Caco-2 (cell line): ENCODE measurements around the gene CDKN2AIP. TPM values are rescaled to one million over a fixed set of nuclear protein-coding genes. Genes with fewer than 3 reads are reported as not detected.

Experiments
- BruUV-seq: library from RNA; stranded (reverse); fragments of 400-500 nt; replicated peaks from 2 replicates; lab custom pipeline; 2021; lab: Mats Ljungman, UMichigan
- CTCF ChIA-PET: fragments of 300-600 bp; sonication (Branson Sonifier 250); formaldehyde crosslinking; loops from one replicate; lab custom pipeline; 2022; ENCODE audit warnings: antibody characterized with exemption; lab: Charles Lee
- POLR2A ChIA-PET: fragments of 300-600 bp; sonication (Branson Sonifier 250); formaldehyde crosslinking; loops from one replicate; lab custom pipeline; 2022; ENCODE audit warnings: antibody characterized with exemption; lab: Charles Lee
- DNase-seq, 2 experiments: peaks; one replicate each; pipeline versions ENCODE4 v3.0.0 to v3.0.0-alpha.2; 2020 to 2022
- H3K27me3 ChIP-seq: replicated peaks from 2 replicates; pipeline ENCODE4 v1.6.0; 2011; ENCODE audit warnings: low read length; ENCODE audit not compliant: control insufficient read depth, insufficient read depth
- H3K36me3 ChIP-seq: 2 replicates; pipeline ENCODE4 v1.5.1; 2011; ENCODE audit warnings: low read length; ENCODE audit not compliant: control insufficient read depth, insufficient read depth
- H3K4me1 ChIP-seq: fragments of 250-450 bp; sonication (Bioruptor Pico); 2 replicates; pipeline ENCODE4 v1.5.1; 2020; ENCODE audit warnings: mild to moderate bottlenecking
- H3K4me3 ChIP-seq: 2 replicates; pipeline ENCODE4 v1.5.1; 2011; ENCODE audit warnings: low read depth, mild to moderate bottlenecking, control low read depth, low read length
- H3K9me3 ChIP-seq: fragments of 250-450 bp; sonication (Bioruptor Pico); 2 replicates; pipeline ENCODE4 v1.5.1; 2020; ENCODE audit warnings: mild to moderate bottlenecking, moderate library complexity
- H3K27ac Mint-ChIP-seq: one replicate; pipeline ENCODE4 v1.8.0; 2022; ENCODE audit warnings: mixed read lengths; ENCODE audit not compliant: unreplicated experiment
- H3K27me3 Mint-ChIP-seq: one replicate; pipeline ENCODE4 v1.8.0; 2022; ENCODE audit warnings: mixed read lengths; ENCODE audit not compliant: insufficient read depth, unreplicated experiment
- H3K36me3 Mint-ChIP-seq: one replicate; pipeline ENCODE4 v1.8.0; 2022; ENCODE audit warnings: mild to moderate bottlenecking, mixed read lengths; ENCODE audit not compliant: insufficient read depth, unreplicated experiment
- H3K4me1 Mint-ChIP-seq: one replicate; pipeline ENCODE4 v1.8.0; 2022; ENCODE audit warnings: low read depth, mixed read lengths; ENCODE audit not compliant: unreplicated experiment
- H3K4me3 Mint-ChIP-seq: one replicate; pipeline ENCODE4 v1.8.0; 2022; ENCODE audit warnings: mild to moderate bottlenecking, moderate library complexity, mixed read lengths; ENCODE audit not compliant: unreplicated experiment
- H3K9me3 Mint-ChIP-seq: one replicate; pipeline ENCODE4 v1.8.0; 2022; ENCODE audit warnings: mixed read lengths; ENCODE audit not compliant: unreplicated experiment
- intact Hi-C: fragments of 100-400 bp; cut with micrococcal nuclease; formaldehyde crosslinking; loops from one replicate; pipeline ENCODE4 v1.10.0; 2022; ENCODE audit not compliant: unreplicated experiment
- total RNA-seq: library from RNA; stranded (reverse); gene quantifications from 2 replicates; pipeline ENCODE4 v1.2.3, GENCODE V29; 2022
- TF ChIP-seq, protein P1 (sequence below), 2 experiments: fragments of 200-600 bp in 1 of 2; IDR thresholded peaks; 1 replicate in 1 of 2; 2 replicates in 1 of 2; pipeline versions ENCODE4 v1.5.1 to v1.8.0; 2011 to 2022; ENCODE audit warnings: antibody characterized with exemption in 1 of 2, control low read depth in 1 of 2, inconsistent platforms in 1 of 2, low read depth in 1 of 2, low read length in 1 of 2, mild to moderate bottlenecking in 1 of 2, moderate library complexity in 1 of 2; ENCODE audit not compliant: insufficient read depth in 1 of 2, severe bottlenecking in 1 of 2, unreplicated experiment in 1 of 2

Gene CDKN2AIP
- total RNA-seq, 1 experiment from 2014 or later, result 17.5 TPM

DNA sequence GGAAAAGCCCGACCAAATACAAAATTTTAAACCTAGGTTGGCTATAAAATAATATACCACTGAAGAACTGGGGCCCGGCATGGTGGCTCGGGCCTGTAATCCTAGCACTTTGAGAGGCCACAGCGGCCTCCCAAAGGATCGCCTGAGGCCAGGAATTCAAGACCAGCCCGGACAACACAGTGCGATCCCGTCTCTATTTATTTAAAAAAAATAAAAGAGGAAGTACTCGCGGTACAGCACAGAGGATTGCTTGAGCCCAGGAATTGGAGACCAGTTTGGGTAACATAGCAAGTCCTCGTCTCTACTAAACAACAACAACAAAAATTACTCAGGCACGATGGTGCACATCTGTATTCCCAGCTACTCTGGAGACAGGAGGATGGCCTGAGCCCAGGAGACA, 44.8 kb upstream of the CDKN2AIP start:
- H3K27me3 ChIP-seq, result no peaks in the 10 kb centered on the region
- POLR2A ChIA-PET, result no interaction called here
- TF ChIP-seq, protein P1, sequence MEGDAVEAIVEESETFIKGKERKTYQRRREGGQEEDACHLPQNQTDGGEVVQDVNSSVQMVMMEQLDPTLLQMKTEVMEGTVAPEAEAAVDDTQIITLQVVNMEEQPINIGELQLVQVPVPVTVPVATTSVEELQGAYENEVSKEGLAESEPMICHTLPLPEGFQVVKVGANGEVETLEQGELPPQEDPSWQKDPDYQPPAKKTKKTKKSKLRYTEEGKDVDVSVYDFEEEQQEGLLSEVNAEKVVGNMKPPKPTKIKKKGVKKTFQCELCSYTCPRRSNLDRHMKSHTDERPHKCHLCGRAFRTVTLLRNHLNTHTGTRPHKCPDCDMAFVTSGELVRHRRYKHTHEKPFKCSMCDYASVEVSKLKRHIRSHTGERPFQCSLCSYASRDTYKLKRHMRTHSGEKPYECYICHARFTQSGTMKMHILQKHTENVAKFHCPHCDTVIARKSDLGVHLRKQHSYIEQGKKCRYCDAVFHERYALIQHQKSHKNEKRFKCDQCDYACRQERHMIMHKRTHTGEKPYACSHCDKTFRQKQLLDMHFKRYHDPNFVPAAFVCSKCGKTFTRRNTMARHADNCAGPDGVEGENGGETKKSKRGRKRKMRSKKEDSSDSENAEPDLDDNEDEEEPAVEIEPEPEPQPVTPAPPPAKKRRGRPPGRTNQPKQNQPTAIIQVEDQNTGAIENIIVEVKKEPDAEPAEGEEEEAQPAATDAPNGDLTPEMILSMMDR (IDR thresholded peaks at IDR 0.05; ENCODE audit: insufficient read depth in 1 of 2, low read depth in 1 of 2, low read length in 1 of 2, severe bottlenecking in 1 of 2, unreplicated experiment in 1 of 2), result no peak
- intact Hi-C loops, result no loop called here
- H3K4me3 Mint-ChIP-seq, result no peak overlapping the region
- H3K27me3 Mint-ChIP-seq, result no peaks in the 10 kb centered on the region
- H3K4me1 ChIP-seq, result no peaks in the 10 kb centered on the region
- no peaks in the 10 kb centered on the region for H3K4me1 Mint-ChIP-seq
- H3K27ac Mint-ChIP-seq, result no peak overlapping the region
- H3K4me3 ChIP-seq, result no peak overlapping the region
- no peaks in the 10 kb centered on the region for H3K36me3 Mint-ChIP-seq
- no peaks in the 10 kb centered on the region for H3K9me3 ChIP-seq
- H3K36me3 ChIP-seq, result no peaks in the 10 kb centered on the region
- DNase-seq, result no peak
- H3K9me3 Mint-ChIP-seq, result no peaks in the 10 kb centered on the region
- no TSS peak for BruUV-seq
- CTCF ChIA-PET, result no interaction called here

DNA sequence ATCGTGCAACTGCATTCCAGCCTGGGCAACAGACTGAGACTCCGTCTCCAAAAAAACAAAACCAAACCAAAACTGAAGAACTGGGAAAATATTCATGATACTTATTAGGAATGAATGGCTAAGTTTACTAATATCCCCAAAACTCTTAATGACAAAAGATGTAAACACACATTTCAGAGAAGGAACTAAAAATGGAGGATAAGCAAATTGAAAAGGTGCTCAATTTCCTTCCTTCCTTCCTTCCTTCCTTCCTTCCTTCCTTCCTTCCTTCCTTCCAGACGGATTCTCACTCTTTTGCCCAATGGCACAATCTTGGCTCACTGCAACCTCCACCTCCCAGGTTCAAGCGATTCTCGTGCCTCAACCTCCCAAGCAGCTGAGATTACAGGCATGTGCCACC, 44.4 kb upstream of the CDKN2AIP start:
- Histone ChIP-seq H3K27me3 (no peaks in the 10 kb centered on the region), H3K4me3 (no peak overlapping the region), H3K4me1 (no peaks in the 10 kb centered on the region), H3K9me3 (no peaks in the 10 kb centered on the region), H3K36me3 (no peaks in the 10 kb centered on the region)
- no peak overlapping the region for H3K4me3 Mint-ChIP-seq
- H3K27me3 Mint-ChIP-seq, result no peaks in the 10 kb centered on the region
- H3K27ac Mint-ChIP-seq, result no peak overlapping the region
- BruUV-seq, result no TSS peak
- ChIA-PET POLR2A (no interaction called here), CTCF (no interaction called here)
- no peak for DNase-seq
- H3K36me3 Mint-ChIP-seq, result no peaks in the 10 kb centered on the region
- TF ChIP-seq, protein P1 (IDR thresholded peaks at IDR 0.05; ENCODE audit: insufficient read depth in 1 of 2, low read depth in 1 of 2, low read length in 1 of 2, severe bottlenecking in 1 of 2, unreplicated experiment in 1 of 2), result no peak
- no peaks in the 10 kb centered on the region for H3K9me3 Mint-ChIP-seq
- no peaks in the 10 kb centered on the region for H3K4me1 Mint-ChIP-seq
- intact Hi-C loops, result no loop called here

GRCh38 chr4:183401473-183401872, 43.0 kb upstream of the CDKN2AIP start:
- Histone ChIP-seq H3K4me1 (no peaks in the 10 kb centered on the region), H3K9me3 (no peaks in the 10 kb centered on the region), H3K4me3 (no peak overlapping the region), H3K36me3 (no peaks in the 10 kb centered on the region), H3K27me3 (no peaks in the 10 kb centered on the region)
- TF ChIP-seq, protein P1 (IDR thresholded peaks at IDR 0.05; ENCODE audit: insufficient read depth in 1 of 2, low read depth in 1 of 2, low read length in 1 of 2, severe bottlenecking in 1 of 2, unreplicated experiment in 1 of 2), result no peak
- intact Hi-C loops, result no loop called here
- Mint-ChIP-seq H3K4me1 (no peaks in the 10 kb centered on the region), H3K9me3 (no peaks in the 10 kb centered on the region), H3K27me3 (no peaks in the 10 kb centered on the region), H3K27ac (no peak overlapping the region), H3K36me3 (no peaks in the 10 kb centered on the region), H3K4me3 (no peak overlapping the region)
- CTCF ChIA-PET, result no interaction called here
- BruUV-seq, result no TSS peak
- POLR2A ChIA-PET, result no interaction called here
- DNase-seq, result no peak
